GM21786 (cell line): ENCODE data around the gene C11orf21.

Source experiments
- ATAC-seq: cut with Tn5 transposase; IDR thresholded peaks from one replicate; pipeline ENCODE4 v1.9.1; 2021; ENCODE audit not compliant: unreplicated experiment

Gene C11orf21

DNA sequence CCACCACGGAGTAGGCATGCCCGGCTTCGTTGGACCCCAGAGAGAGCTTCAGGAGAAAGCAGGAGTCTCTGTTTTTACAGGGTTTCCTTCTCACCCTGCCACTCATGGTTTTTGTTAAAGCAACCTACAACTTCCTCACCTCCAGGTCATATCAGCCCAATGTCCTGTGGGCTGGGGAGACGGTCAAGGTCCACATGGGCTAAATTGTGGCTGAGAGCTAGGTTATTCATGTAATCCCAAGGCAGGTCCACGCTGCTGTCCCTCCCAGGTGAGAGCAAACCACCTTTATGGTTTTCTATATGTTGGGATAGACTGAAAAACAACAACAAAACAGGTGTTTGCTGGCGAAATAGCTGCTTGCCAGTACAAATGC is 19.6 kb upstream of the C11orf21 start:
- ATAC-seq: no peak

GRCh38 chr11:2320568-2321310 is 19.0 kb upstream of the C11orf21 start:
- no peak for ATAC-seq

DNA sequence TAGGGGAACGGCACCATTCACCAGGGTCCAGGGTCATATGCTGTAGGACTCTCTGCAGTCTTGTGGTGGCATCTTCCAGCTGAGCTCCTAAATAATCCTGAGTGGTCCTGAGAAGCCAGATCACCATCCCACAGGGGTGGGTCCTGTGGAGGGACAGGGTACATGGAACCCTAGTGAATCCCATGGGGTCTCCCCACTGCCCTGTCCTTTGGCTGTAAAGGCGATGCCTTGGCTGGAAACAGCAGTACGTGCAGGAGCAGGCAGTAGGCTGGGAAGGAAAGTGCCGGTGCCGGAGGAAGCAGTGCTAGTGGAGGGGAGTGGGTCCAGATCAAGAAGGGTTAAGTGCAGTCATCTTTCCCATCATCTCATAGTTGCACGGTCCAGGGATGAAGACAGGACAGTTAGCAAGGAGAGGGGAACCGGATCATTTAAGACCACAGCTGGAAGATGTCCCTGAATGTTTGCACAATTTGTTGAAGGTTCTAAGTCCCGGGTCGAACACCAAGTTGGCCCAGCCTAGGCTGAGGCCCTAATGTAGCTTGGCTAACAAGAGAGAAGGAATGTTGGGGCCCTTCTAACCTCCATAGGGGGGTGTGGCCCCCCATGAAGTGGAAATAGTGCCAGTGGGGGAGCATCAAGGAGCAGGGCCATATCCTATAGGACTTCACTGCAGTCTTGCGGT is 18.2 kb upstream of the C11orf21 start:
- ATAC-seq: no peak

DNA sequence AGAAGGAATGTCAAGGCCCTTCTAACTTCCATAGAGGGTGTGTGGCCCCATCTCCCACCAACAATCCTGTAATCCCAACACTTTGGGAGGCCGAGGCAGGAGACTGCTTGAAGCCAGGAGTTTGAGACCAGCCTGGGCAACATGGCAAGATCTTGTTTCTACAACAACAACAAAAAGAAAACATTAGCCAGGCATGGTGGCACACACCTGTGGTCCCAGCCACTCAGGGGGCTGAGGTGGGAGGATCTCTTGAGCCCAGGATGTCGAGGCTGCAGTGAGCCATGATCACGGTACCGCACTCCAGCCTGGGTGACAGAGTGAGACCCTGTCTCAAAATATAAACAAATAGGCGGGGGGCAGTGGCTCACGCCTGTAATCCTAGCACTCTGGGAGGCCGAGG is 17.0 kb upstream of the C11orf21 start:
- ATAC-seq: no peak

GRCh38 chr11:2318123-2318522 is 16.4 kb upstream of the C11orf21 start:
- no peak for ATAC-seq

DNA sequence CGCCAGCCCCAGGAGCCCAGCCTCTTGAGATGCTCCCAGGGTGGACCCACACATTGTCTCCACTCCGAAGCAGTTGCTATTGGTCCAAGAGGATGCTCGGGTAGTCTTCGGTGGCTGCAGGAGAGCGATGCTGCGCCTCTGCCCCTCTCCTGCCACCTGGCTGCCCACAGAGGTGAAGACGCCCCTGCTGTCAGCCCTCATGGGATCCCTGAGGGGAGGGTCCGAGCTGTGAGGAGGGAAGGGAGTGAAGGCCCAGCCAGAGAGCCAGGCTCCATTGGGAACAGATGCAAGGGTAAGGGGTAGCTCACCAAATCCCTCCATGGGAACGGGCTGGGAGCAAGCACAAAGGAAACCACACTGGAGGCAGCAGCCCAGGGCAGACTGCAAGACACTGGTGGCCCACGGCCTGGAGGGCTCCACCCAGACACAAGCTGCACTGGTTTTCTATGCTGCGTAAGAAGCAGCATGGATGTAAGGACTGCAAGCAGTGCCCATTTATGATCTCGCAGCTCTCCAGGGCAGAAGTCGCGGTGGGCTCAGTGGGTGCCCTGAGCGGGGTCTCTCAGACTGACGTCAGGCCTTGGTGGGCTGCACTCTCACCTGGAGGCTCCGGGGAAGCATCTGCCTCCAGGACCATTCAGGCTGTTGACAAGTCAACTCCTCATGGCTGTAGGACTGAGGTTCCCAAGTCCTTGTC is 15.8 kb upstream of the C11orf21 start:
- ATAC-seq: no peak

DNA sequence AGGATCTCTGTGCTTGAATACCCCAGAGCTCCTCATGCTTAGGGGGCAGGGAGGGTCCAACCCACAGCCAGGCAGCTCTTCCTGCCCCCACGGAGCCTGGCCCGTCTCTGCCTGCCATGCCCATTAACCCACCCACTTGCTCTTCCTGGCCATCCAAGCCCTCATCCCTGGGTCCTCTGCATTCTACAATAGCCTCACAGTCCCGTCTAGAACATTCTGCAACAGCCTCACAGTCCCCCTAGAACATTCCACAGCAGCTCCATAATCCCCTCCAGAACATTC is 15.2 kb upstream of the C11orf21 start:
- ATAC-seq: no peak

DNA sequence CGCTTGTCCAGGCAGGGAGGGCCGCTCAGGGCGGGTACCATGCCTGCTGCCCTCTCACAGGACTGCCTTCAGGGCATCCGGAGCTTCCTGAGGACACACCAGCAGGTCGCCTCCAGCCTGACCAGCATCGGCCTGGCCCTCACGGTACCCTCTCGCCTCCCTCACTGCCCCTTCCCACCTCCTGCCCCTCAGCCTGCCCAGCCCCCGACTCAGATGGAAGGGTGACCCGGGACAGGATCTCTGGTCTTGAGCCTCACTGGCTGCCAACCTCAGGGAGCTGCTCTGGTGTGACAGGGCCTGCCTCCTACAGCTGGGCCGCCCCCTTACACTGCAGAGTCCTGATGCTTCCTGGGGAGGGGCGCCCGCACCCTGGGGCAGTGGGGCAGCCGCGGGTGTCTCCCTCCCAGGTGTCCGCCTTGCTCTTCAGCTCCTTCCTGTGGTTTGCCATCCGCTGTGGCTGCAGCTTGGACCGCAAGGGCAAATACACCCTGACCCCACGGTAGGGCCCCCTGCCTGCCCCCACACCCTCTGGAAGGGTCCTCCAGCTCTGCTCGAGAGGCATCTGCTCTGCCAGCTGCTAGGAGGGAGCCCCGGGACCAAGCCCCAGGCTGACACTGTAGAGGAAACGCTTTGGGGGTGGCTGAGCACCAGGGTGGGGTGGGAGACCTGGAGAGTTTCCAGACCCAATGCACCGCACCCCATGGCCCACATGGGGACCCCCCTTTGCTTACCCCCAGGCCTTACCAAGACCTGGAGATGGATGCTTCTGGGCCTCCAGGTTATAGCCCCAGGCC is 14.6 kb upstream of the C11orf21 start:
- no peak for ATAC-seq

- ATAC-seq: no peak
Measured at GRCh38 chr11:2315395-2316168, 13.9 kb upstream of the C11orf21 start.

- no peak for ATAC-seq
Measured at GRCh38 chr11:2314525-2315394, 13.0 kb upstream of the C11orf21 start.

GRCh38 chr11:2314136-2314524 is 12.4 kb upstream of the C11orf21 start:
- no peak for ATAC-seq

DNA sequence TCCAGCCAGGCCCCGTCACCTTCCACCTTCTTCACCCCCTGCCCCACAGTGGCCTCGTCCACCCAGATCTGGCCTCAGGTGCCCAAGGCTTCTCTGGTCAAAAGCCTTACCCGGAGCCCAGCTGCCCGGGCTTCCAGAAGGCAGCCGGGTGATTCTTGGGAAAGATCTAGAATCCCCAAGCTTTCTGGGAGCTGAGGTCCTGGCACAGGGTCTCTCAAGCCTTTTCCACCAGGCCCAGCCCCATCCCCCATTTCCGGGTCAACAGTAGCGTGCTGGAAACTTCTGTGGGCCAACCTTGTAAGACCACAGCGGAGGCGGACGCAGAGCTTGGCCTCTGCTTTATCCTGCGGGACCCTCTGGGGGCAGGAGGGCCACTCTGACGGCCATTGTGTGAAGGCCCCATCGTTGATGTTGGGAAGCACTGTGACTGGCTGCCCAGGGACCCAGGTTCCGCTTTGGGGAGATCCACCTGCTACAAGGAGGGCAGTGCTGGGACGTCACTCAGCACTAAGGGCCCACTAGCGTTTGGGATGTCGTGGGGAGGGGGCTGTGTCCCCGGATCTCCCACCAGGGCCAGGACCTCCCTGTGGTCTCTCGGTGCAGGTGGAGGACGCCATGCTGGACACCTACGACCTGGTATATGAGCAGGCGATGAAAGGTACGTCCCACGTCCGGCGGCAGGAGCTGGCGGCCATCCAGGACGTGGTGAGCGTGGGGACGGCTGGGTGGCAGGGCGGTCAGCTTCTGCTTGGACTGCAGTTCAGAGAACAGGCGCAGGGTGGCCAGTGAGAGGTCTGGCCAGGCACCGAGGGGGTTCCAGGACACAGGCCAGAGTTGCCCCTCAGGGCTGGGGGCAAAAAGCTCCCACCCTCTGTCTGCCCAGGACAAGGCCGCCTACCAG is 11.6 kb upstream of the C11orf21 start:
- no peak for ATAC-seq

DNA sequence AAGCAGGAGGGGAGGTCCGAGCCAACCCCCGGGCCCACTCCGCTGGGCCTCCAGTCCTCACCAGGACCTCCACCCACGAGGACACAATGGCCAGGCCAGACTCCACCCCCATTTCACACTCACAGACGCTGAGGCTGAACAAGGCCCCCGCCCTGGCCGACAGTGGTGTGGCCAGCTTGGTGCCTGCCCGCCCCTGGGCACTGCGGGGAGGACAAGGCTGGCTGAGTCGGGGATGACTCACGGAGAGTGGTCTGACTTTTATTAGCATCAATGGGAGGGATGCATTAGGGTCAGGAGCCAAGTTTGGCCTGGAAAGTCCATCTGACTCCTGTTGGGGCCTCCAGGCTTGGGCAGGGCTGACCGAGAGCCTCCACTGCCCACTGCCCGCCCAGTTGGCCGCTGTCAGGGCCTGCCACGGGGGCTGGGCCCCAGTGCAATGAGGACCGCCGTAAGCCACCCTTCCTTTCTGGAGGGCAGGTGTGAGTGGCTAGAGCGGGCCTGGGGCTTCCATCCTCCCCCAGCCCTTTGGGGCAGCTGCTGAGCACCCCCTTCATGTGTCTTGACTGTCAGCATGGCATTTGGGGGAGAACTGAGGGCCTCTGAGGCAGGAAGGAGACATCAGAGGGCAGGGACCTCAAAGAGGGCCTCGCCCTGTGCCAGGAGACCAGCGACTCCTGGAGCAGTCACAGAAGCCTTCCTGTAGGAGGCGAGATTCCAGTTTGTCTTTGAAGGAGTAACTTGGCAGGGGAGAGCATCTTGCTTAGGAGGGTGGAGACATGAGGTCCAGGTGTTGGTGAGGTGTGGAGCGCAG is 10.7 kb upstream of the C11orf21 start:
- ATAC-seq: no peak

- no peak for ATAC-seq
Measured at GRCh38 chr11:2311353-2312133, 9.8 kb upstream of the C11orf21 start.

DNA sequence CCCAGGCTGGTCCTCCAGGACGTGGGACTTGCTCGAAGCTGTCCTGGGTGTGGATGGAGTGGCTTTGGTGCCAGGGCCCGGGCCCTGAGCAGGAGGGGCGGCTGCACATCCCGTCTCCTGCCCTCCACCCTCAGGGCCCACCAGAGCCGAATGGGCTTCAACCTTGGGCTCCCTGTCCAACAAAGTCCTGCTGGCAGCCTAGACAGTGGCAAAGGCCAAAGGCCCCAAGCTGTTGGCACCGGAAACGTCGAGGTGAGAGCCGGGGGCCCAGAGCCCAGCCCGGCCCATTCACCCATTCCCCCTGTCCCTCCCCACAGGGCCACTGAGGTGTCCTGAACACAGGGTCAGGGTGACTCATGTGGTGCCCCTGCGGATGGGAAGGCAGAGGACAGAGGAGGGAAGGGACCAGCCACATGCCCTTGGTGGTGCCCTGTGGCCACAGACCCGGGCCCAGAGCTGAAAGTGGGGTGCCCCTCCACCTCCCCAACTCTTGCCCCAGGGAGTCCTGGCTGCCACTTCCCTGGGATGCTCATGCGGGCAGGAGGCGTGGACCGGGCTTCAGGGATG is 9.2 kb upstream of the C11orf21 start:
- ATAC-seq: no peak

DNA sequence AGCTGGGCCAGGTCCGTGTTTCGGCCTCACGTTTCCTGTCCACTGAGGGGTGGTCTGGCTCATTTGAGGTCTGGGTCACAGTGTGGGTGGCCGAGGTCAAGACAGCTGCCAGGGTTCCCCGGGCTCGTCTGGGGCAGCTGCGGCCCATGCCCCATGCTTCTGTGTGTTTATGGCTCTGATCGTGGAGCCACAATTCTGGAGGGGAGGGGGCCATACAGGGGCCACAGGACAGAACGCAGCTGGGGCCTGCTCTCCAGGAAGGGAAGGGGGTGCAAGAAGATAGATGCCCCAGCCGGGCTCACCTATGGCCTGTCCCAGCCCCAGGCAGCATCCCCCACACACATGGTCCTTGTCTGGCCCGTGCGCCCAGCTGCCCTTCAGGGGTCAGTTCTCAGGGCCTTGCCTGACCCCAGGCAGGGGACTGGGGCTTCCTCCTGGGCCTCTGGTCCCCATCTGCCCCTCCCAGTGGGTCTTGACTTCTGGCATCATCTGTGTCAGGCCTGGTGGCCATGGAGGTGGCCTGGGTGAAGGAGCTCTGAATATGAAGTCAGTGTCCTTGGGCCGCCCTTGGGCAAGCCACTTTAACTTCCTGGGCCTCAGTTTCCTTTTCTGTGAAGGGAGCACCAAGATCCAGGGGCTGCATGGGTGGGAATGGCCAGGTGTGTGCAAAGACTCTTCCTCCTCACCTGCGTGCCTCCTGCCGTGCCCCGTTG is 8.5 kb upstream of the C11orf21 start:
- ATAC-seq: no peak
